ENCODE data around the gene SRGN.
"Not testable (repeated sequence)": the region's sequence is repeated elsewhere in the genome, so short reads cannot be mapped to it uniquely, and the experiment has no call there.

- TF ChIP-seq CTCF (IDR thresholded peaks at IDR 0.05; ENCODE audit: insufficient read depth, low read length); POLR2AphosphoS5 (IDR thresholded peaks at IDR 0.05; ENCODE audit: low read depth): not testable (repeated sequence)
These were observed 54.2 kb downstream of the SRGN start for GRCh38 chr10:69142074-69142473.

All from HL-60 (cell line).